Left ventricle myocardium inferior (tissue), 1 donor: Measurements from ENCODE around the gene MYO1H. TPM values are rescaled to one million over a fixed set of nuclear protein-coding genes. Genes with fewer than 3 reads are reported as not detected.

Source experiments
- DNase-seq: peaks from one replicate; pipeline ENCODE4 v3.0.0-alpha.2; 2020
- H3K27ac ChIP-seq: fragments of 200-600 bp; replicated peaks from 2 replicates; pipeline ENCODE4 v1.8.0; 2021
- H3K27me3 ChIP-seq: fragments of 200-600 bp; 2 replicates; pipeline ENCODE4 v1.8.0; 2021; ENCODE audit warnings: low read depth
- H3K36me3 ChIP-seq: fragments of 200-600 bp; 2 replicates; pipeline ENCODE4 v1.8.0; 2021
- H3K4me1 ChIP-seq: fragments of 200-600 bp; 2 replicates; pipeline ENCODE4 v1.8.0; 2021
- H3K4me3 ChIP-seq: fragments of 200-600 bp; 2 replicates; pipeline ENCODE4 v1.8.0; 2021; ENCODE audit warnings: mild to moderate bottlenecking, moderate library complexity
- H3K9me3 ChIP-seq: fragments of 200-600 bp; replicated peaks from 2 replicates; pipeline ENCODE4 v1.8.0; 2021
- intact Hi-C: fragments of 100-400 bp; cut with micrococcal nuclease; formaldehyde crosslinking; loops from one replicate; pipeline ENCODE4 v1.11.0; 2022
- total RNA-seq: library from RNA; stranded (reverse); fragmentation: NEBNext Ultra II Directional; extraction: Animal tissue kit (Norgen Biotek cat#: 25700); gene quantifications from one replicate; pipeline ENCODE4 v1.2.1, GENCODE V29; 2021
- TF ChIP-seq, protein P1 (sequence below): fragments of 200-600 bp; IDR thresholded peaks from 2 replicates; pipeline ENCODE4 v1.8.0; 2021; ENCODE audit warnings: antibody characterized with exemption, mild to moderate bottlenecking, borderline replicate concordance
- donor health status: DM: no; HTN: yes; CAD: no; lungs with severe emphysema.

Gene MYO1H
- total RNA-seq, 1 donor from 2014 or later = 0.16 TPM

DNA sequence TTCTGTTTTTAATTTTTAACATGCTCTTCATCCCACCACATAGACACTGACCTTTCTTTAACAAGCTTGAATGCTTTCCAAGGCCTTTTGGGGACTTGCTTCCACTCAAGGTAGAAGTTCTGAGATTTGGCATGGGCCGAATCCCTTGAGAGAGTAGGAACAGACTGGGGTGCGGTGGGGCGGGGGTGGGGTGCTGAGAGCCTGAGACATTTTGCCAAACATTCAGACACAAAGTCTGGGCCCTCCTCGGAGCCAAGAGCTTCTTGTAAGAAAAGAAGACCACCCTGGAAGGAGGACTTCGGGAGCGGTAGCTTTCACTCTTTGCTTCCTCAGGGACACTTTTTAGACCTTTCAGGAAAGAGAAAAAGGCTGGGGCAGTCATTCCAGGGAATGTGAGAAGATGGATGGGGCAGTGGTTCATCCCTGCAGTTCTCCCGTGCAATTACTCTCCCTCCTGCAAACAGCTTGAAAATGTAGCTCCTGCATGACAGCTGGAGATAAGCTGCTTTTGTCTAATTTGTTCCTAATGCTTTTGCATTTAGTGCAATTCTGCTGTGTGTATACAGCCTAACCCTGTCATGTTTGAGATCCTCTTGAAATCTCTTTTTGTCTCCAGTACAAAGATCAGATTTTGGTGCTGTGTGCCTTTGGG lies 16.3 kb upstream of the MYO1H start:
- intact Hi-C loops = no loop called here
- H3K27me3 ChIP-seq = peaks cover 8% of the 10 kb centered on the region
- H3K4me3 ChIP-seq = no peak overlapping the region
- no peak overlapping the region for H3K27ac ChIP-seq
- no peak for DNase-seq
- no peaks in the 10 kb centered on the region for H3K9me3 ChIP-seq
- TF ChIP-seq, protein P1, sequence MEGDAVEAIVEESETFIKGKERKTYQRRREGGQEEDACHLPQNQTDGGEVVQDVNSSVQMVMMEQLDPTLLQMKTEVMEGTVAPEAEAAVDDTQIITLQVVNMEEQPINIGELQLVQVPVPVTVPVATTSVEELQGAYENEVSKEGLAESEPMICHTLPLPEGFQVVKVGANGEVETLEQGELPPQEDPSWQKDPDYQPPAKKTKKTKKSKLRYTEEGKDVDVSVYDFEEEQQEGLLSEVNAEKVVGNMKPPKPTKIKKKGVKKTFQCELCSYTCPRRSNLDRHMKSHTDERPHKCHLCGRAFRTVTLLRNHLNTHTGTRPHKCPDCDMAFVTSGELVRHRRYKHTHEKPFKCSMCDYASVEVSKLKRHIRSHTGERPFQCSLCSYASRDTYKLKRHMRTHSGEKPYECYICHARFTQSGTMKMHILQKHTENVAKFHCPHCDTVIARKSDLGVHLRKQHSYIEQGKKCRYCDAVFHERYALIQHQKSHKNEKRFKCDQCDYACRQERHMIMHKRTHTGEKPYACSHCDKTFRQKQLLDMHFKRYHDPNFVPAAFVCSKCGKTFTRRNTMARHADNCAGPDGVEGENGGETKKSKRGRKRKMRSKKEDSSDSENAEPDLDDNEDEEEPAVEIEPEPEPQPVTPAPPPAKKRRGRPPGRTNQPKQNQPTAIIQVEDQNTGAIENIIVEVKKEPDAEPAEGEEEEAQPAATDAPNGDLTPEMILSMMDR = no peak
- no peaks in the 10 kb centered on the region for H3K4me1 ChIP-seq
- H3K36me3 ChIP-seq = no peaks in the 10 kb centered on the region

DNA sequence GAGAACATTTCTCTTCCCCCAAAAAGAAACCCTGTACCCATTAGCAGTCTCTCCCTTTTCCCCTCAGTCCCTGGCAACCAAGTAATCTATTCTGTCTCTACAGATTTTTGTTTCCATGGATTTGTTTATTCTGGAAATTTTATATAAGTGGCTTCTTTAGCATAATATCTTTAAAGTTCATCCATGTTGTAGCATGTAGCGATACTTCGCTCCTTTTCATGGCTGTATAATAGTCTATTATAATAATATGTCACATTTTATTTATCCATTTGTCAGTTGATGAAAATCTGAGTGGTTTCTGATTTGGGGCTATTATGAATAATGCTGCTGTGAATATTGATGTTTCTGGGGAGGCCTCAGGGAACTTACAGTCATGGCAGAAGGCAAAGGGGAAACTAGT lies 12.8 kb upstream of the MYO1H start:
- peaks cover 5% of the 10 kb centered on the region for H3K27me3 ChIP-seq
- no peaks in the 10 kb centered on the region for H3K36me3 ChIP-seq
- no peak overlapping the region for H3K27ac ChIP-seq
- no peaks in the 10 kb centered on the region for H3K4me1 ChIP-seq
- TF ChIP-seq, protein P1 = no peak
- DNase-seq = no peak
- H3K4me3 ChIP-seq = no peak overlapping the region
- no peaks in the 10 kb centered on the region for H3K9me3 ChIP-seq
- intact Hi-C loops = no loop called here

DNA sequence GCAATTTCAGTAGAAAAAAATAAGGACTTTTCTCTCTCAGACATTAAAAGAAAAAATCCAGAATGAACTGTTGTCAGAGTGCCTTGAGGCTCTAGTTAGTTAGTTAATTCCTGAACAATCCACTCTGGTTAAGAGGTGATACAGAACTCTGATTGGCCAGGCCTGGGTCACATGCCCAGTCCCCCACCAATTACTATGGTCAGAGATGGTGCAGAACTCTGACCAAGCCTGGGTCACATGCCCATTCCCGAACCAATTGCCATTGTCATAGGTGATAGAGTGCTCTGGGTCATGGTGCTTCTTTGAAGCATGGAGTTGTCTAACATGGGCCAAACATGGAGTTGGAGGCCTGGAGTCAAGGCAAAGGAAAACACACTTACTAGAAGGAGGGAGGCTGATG lies 11.1 kb upstream of the MYO1H start:
- H3K9me3 ChIP-seq = no peaks in the 10 kb centered on the region
- TF ChIP-seq, protein P1 = no peak
- H3K4me3 ChIP-seq = no peak overlapping the region
- H3K36me3 ChIP-seq = no peaks in the 10 kb centered on the region
- H3K27ac ChIP-seq = no peak overlapping the region
- no peaks in the 10 kb centered on the region for H3K4me1 ChIP-seq
- no peak for DNase-seq
- intact Hi-C loops = no loop called here
- peaks cover 5% of the 10 kb centered on the region for H3K27me3 ChIP-seq

DNA sequence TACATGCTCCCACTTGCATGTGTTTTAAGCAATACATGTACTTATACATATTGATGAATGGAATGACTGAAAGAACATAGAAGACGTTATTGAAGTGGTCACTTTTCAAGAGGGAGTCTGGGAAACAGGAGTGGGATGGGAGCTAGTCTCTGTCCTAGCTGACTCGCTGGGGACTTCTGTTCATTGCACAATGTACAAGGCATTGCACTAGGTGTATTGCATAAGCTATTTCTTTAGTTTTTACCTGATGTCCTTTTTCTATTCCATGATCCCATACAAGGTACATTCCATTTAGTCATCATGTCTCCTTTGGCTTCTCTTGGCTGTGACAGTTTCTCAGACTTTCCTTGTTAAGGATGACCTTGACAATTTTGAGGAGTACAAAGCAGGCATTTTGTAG lies 4.0 kb upstream of the MYO1H start:
- Histone ChIP-seq H3K27ac (no peak overlapping the region), H3K4me1 (no peaks in the 10 kb centered on the region), H3K36me3 (no peaks in the 10 kb centered on the region), H3K9me3 (peaks cover 9% of the 10 kb centered on the region), H3K4me3 (no peak overlapping the region), H3K27me3 (peaks cover 7% of the 10 kb centered on the region)
- TF ChIP-seq, protein P1 = no peak
- no peak for DNase-seq
- intact Hi-C loops = no loop called here

DNA sequence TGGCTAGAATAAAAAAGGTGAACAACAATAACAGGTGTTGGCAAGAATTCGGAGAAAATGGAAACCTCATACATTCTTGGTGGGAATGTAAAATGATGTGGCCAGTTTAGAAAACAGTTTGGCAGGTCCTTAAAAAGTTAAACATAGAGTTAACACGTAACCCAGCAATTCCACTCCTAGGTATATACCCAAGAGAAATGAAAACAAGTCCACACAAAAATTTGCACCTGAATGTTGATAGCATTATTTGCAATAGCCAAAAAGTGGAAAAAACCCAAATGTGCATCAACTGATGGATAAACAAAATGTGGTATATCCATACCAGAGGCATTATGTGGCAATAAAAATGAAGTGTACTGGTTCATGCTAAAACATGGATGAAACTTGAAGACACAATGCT lies 2.3 kb upstream of the MYO1H start:
- H3K36me3 ChIP-seq = no peaks in the 10 kb centered on the region
- TF ChIP-seq, protein P1 = no peak
- peaks cover 9% of the 10 kb centered on the region for H3K9me3 ChIP-seq
- intact Hi-C loops = no loop called here
- H3K4me3 ChIP-seq = no peak overlapping the region
- no peaks in the 10 kb centered on the region for H3K4me1 ChIP-seq
- DNase-seq = no peak
- no peak overlapping the region for H3K27ac ChIP-seq
- H3K27me3 ChIP-seq = peaks cover 10% of the 10 kb centered on the region

DNA sequence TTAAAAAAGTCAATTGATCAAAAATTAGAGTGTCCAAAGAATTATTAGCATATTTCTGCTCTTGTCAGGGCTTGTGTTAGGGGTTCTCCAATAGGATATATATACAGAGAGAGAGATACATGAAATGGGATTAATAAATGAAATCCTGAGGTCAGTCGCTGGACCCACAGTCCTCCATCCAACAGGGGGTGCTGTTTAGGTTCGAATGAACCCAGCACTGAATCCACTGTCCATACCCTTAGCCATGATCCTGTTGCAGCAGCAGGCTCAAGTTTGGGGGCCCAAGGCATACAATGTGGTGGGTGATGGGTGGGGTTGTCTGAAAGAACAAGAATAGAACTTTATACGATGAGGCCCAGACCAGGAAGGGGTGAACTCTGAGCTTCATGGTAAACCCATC lies 780 bp upstream of the MYO1H start:
- H3K4me1 ChIP-seq = no peaks in the 10 kb centered on the region
- no peak overlapping the region for H3K4me3 ChIP-seq
- H3K27me3 ChIP-seq = peaks cover 10% of the 10 kb centered on the region
- no peak overlapping the region for H3K27ac ChIP-seq
- TF ChIP-seq, protein P1 = no peak
- no peak for DNase-seq
- intact Hi-C loops = no loop called here
- peaks cover 9% of the 10 kb centered on the region for H3K9me3 ChIP-seq
- H3K36me3 ChIP-seq = no peaks in the 10 kb centered on the region
